ENCODE measurements around the gene PRDM16.

- TF ChIP-seq CTCF (IDR thresholded peaks at IDR 0.05) (no peak), POLR2AphosphoS5 (IDR thresholded peaks at IDR 0.05) (no peak)
Observed at GRCh38 chr1:3226701-3227350, 157.8 kb downstream of the PRDM16 start.
